Kidney (tissue), 14 donors: ENCODE measurements around the gene EPHA4. TPM values are rescaled to one million over a fixed set of nuclear protein-coding genes. Genes with fewer than 3 reads are reported as not detected.

Source experiments
- DNase-seq, 5 donors: peaks; one replicate each; pipeline ENCODE4 v3.0.0-alpha.2; 2013 to 2020
- FAIRE-seq: peaks from 2 replicates; lab custom pipeline; 2012; peaks lifted over from hg19 to GRCh38; lab: Jason Lieb, UNC
- H3K27ac ChIP-seq, 2 donors: one replicate each; pipeline ENCODE4 v1.7.0; 2013; ENCODE audit warnings: low read depth in 2 of 2, low read length in 2 of 2, inconsistent platforms in 1 of 2
- H3K27me3 ChIP-seq: one replicate; pipeline ENCODE4 v1.7.1; 2013; ENCODE audit warnings: low read length, inconsistent platforms; ENCODE audit not compliant: control insufficient read depth, insufficient read depth
- H3K36me3 ChIP-seq, 3 donors: one replicate each; pipeline versions ENCODE4 v1.7.0 to v1.7.1; 2013; ENCODE audit warnings: low read length in 3 of 3, control low read depth in 1 of 3, inconsistent platforms in 1 of 3; ENCODE audit not compliant: insufficient read depth in 3 of 3, control insufficient read depth in 2 of 3
- H3K4me1 ChIP-seq, 3 donors: one replicate each; pipeline versions ENCODE4 v1.7.0 to v1.7.1; 2013; ENCODE audit warnings: low read length in 3 of 3, inconsistent platforms in 1 of 3, low read depth in 1 of 3; ENCODE audit not compliant: control insufficient read depth in 2 of 3, insufficient read depth in 2 of 3
- H3K4me3 ChIP-seq, 3 donors: one replicate each; pipeline versions ENCODE4 v1.7.0 to v1.8.1; 2013; ENCODE audit warnings: low read length in 3 of 3, control low read depth in 1 of 3, inconsistent platforms in 1 of 3
- H3K9ac ChIP-seq, 3 donors: one replicate each; pipeline versions ENCODE4 v1.7.0 to v1.7.1; 2013; ENCODE audit warnings: low read length in 3 of 3, control low read depth in 1 of 3, inconsistent platforms in 1 of 3
- H3K9me3 ChIP-seq, 3 donors: one replicate each; pipeline versions ENCODE4 v1.7.0 to v1.7.1; 2013; ENCODE audit warnings: low read length in 3 of 3, control low read depth in 1 of 3, inconsistent platforms in 1 of 3; ENCODE audit not compliant: control insufficient read depth in 2 of 3, insufficient read depth in 1 of 3
- CTCF ChIP-seq: IDR thresholded peaks from 3 replicates; pipeline ENCODE4 v1.5.1; 2012; ENCODE audit warnings: mild to moderate bottlenecking, moderate library complexity, borderline replicate concordance; ENCODE audit not compliant: insufficient read depth; ENCODE audit errors: extremely low read depth
- intact Hi-C: fragments of 100-400 bp; cut with DNase I; formaldehyde crosslinking; loops from one replicate; pipeline ENCODE4 v1.11.1; 2022
- polyA plus RNA-seq: library from polyadenylated mRNA; stranded (reverse); fragments of 350-450 nt; fragmentation: Illumina TruSeq; extraction: RNeasy Lipid Tissue Mini Kit (QIAGEN cat#74804); gene quantifications from one replicate; pipeline ENCODE4 v1.2.3, GENCODE V29; 2014; ENCODE audit warnings: low read depth, low replicate concordance; ENCODE audit not compliant: insufficient read depth
- total RNA-seq: library from RNA; stranded (reverse); fragmentation: NEBNext Ultra II Directional; extraction: Animal tissue kit (Norgen Biotek cat#: 25700); gene quantifications from one replicate; pipeline ENCODE4 v1.2.1, GENCODE V29; 2021
- donor health status: control.
- donor health status: control.
- donor health status: control.
- donor health status: control.
- donor health status: control.
- donor health status: DM: yes; HTN: yes; CAD: no.
- donor health status: Normal renal cell carcinoma (clear cell type).

Gene EPHA4
- total and polyA plus RNA-seq, 2 donors from 2014 or later = 4.8 to 38.0 TPM

GRCh38 chr2:221447310-221447709 is 124.8 kb downstream of the EPHA4 start:
- Histone ChIP-seq H3K27me3 (no peaks in the 10 kb centered on the region), H3K9ac (no peak overlapping the region), H3K4me1 (no peaks in the 10 kb centered on the region), H3K36me3 (no peaks in the 10 kb centered on the region), H3K27ac (no peak overlapping the region), H3K9me3 (no peaks in the 10 kb centered on the region), H3K4me3 (no peak overlapping the region)
- DNase-seq (peak in 3 of 5 donors; percentile 39 to 50 (median 41)), FAIRE-seq (no peak)
- intact Hi-C loops = no loop called here
- no peak for TF ChIP-seq CTCF

- H3K27ac ChIP-seq = no peak overlapping the region
- no peaks in the 10 kb centered on the region for H3K9me3 ChIP-seq
- peaks cover 0 to 3% (median 3%) of the 10 kb centered on the region in 3 donors for H3K36me3 ChIP-seq
- TF ChIP-seq CTCF = no peak
- H3K4me3 ChIP-seq = no peak overlapping the region
- no peak overlapping the region for H3K9ac ChIP-seq
- DNase-seq = no peak
- no peaks in the 10 kb centered on the region for H3K4me1 ChIP-seq
- FAIRE-seq = no peak
- intact Hi-C loops = no loop called here
- H3K27me3 ChIP-seq = no peaks in the 10 kb centered on the region
These were observed 126.0 kb downstream of the EPHA4 start for GRCh38 chr2:221446140-221446539.

- DNase-seq = no peak
- FAIRE-seq = no peak
- H3K27me3 ChIP-seq = no peaks in the 10 kb centered on the region
- no peak overlapping the region for H3K27ac ChIP-seq
- TF ChIP-seq CTCF = no peak
- H3K4me1 ChIP-seq = no peaks in the 10 kb centered on the region
- no peaks in the 10 kb centered on the region for H3K9me3 ChIP-seq
- H3K9ac ChIP-seq = no peak overlapping the region
- no peak overlapping the region for H3K4me3 ChIP-seq
- peaks cover 0 to 3% (median 3%) of the 10 kb centered on the region in 3 donors for H3K36me3 ChIP-seq
- intact Hi-C loops = no loop called here
These were observed 128.0 kb downstream of the EPHA4 start for GRCh38 chr2:221444106-221444505.

- Histone ChIP-seq H3K4me3 (no peak overlapping the region), H3K9me3 (no peaks in the 10 kb centered on the region), H3K9ac (no peak overlapping the region), H3K4me1 (no peaks in the 10 kb centered on the region), H3K36me3 (peaks cover 0 to 3% (median 3%) of the 10 kb centered on the region in 3 donors), H3K27ac (no peak overlapping the region), H3K27me3 (no peaks in the 10 kb centered on the region)
- no peak for FAIRE-seq
- DNase-seq = no peak
- no peak for TF ChIP-seq CTCF
- intact Hi-C loops = no loop called here
These were observed 128.5 kb downstream of the EPHA4 start for GRCh38 chr2:221443645-221444044.
